Neural progenitor cell (in vitro differentiated cells): ENCODE measurements around the gene ACTL10. TPM values are rescaled to one million over a fixed set of nuclear protein-coding genes. Genes with fewer than 3 reads are reported as not detected.

Experiments
- DNase-seq: peaks from one replicate; pipeline ENCODE4 v3.0.0-alpha.2; 2016; ENCODE audit warnings: low spot score
- H2AFZ ChIP-seq: fragments of 200-600 bp; sonication (generic); replicated peaks from 2 replicates; pipeline ENCODE4 v1.6.1; 2016; ENCODE audit warnings: antibody characterized with exemption
- H3F3A ChIP-seq: fragments of 200-600 bp; sonication (generic); 2 replicates; pipeline ENCODE4 v1.6.1; 2016; ENCODE audit warnings: antibody characterized with exemption, low read depth
- H3K27ac ChIP-seq: fragments of 200-600 bp; sonication (generic); 2 replicates; pipeline ENCODE4 v1.5.1; 2016; ENCODE audit warnings: mild to moderate bottlenecking
- H3K27me3 ChIP-seq: fragments of 200-600 bp; sonication (generic); 2 replicates; pipeline ENCODE4 v1.6.1; 2016; ENCODE audit warnings: mild to moderate bottlenecking, moderate library complexity
- H3K36me3 ChIP-seq: fragments of 200-600 bp; sonication (generic); 2 replicates; pipeline ENCODE4 v1.5.1; 2016
- H3K4me1 ChIP-seq: fragments of 200-600 bp; sonication (generic); 2 replicates; pipeline ENCODE4 v1.6.1; 2016; ENCODE audit warnings: mixed run types
- H3K4me2 ChIP-seq: fragments of 200-600 bp; sonication (generic); 2 replicates; pipeline ENCODE4 v1.6.1; 2016
- H3K4me3 ChIP-seq: fragments of 200-600 bp; sonication (generic); 2 replicates; pipeline ENCODE4 v1.5.1; 2016
- H3K79me2 ChIP-seq: fragments of 200-600 bp; sonication (generic); 2 replicates; pipeline ENCODE4 v1.6.1; 2016; ENCODE audit warnings: low read depth
- H3K9ac ChIP-seq: fragments of 200-600 bp; sonication (generic); 2 replicates; pipeline ENCODE4 v1.6.1; 2016
- H3K9me3 ChIP-seq: fragments of 200-600 bp; sonication (generic); 2 replicates; pipeline ENCODE4 v1.5.1; 2016; ENCODE audit warnings: low read depth
- H4K20me1 ChIP-seq: fragments of 200-600 bp; sonication (generic); 2 replicates; pipeline ENCODE4 v1.6.1; 2016; ENCODE audit warnings: low read depth
- H3K27ac Mint-ChIP-seq: 3 replicates; pipeline ENCODE4 v1.8.0; 2021; ENCODE audit warnings: mixed read lengths
- H3K27me3 Mint-ChIP-seq: 2 replicates; pipeline ENCODE4 v1.8.0; 2022; ENCODE audit warnings: low read depth, mild to moderate bottlenecking, inconsistent platforms, moderate library complexity, mixed read lengths; ENCODE audit not compliant: insufficient read depth
- H3K36me3 Mint-ChIP-seq: 3 replicates; pipeline ENCODE4 v1.8.0; 2021; ENCODE audit warnings: mixed read lengths
- H3K4me1 Mint-ChIP-seq: 3 replicates; pipeline ENCODE4 v1.8.0; 2021; ENCODE audit warnings: mixed read lengths
- H3K4me3 Mint-ChIP-seq: 3 replicates; pipeline ENCODE4 v1.8.0; 2021; ENCODE audit warnings: mild to moderate bottlenecking, moderate library complexity, mixed read lengths
- H3K9me3 Mint-ChIP-seq: 3 replicates; pipeline ENCODE4 v1.8.0; 2020; ENCODE audit warnings: mixed read lengths
- CTCF ChIP-seq: fragments of 200-600 bp; sonication (generic); IDR thresholded peaks from 2 replicates; pipeline ENCODE4 v1.5.1; 2017; ENCODE audit warnings: antibody characterized with exemption, mild to moderate bottlenecking
- EZH2 ChIP-seq: fragments of 200-600 bp; sonication (generic); IDR thresholded peaks from 2 replicates; pipeline ENCODE4 v1.6.1; 2017; ENCODE audit warnings: antibody characterized with exemption, mild to moderate bottlenecking, moderate library complexity
- EZH2phosphoT487 ChIP-seq: fragments of 200-600 bp; sonication (generic); IDR thresholded peaks from 2 replicates; pipeline ENCODE4 v1.6.1; 2017; ENCODE audit warnings: antibody characterized with exemption
- total RNA-seq: library from RNA; depleted of rRNA; stranded (reverse); fragments of >200 nt; gene quantifications from 2 replicates; pipeline ENCODE4 v1.2.3, GENCODE V29; 2015; ENCODE audit warnings: low replicate concordance

ACTL10 gene
- total RNA-seq: 0.19 TPM in 1 of 2 replicates, not detected in the other

- no peaks in the 10 kb centered on the region for H3K36me3 ChIP-seq
- H3K27ac ChIP-seq: no peak within 1 kb of the TSS
- H2AFZ ChIP-seq: no peak within 1 kb of the TSS
- peaks cover 5% of the 10 kb centered on the region for H3K4me1 ChIP-seq
- H3K27me3 Mint-ChIP-seq: peaks cover 5% of the 10 kb centered on the region
- peak; percentile 89 for DNase-seq
- H3K36me3 Mint-ChIP-seq: peaks cover 19% of the 10 kb centered on the region
- peak within 1 kb of the TSS; percentile 64 for H3K4me2 ChIP-seq
- no peaks in the 10 kb centered on the region for H3K9me3 ChIP-seq
- no peaks in the 10 kb centered on the region for H3K9me3 Mint-ChIP-seq
- peaks cover 21% of the 10 kb centered on the region for H3F3A ChIP-seq
- H3K27me3 ChIP-seq: peaks cover 10% of the 10 kb centered on the region
- H3K9ac ChIP-seq: no peak within 1 kb of the TSS
- no peaks in the 10 kb centered on the region for H3K79me2 ChIP-seq
- TF ChIP-seq EZH2: no peak
- no peak for TF ChIP-seq EZH2phosphoT487
- TF ChIP-seq CTCF: no peak
- no peaks in the 10 kb centered on the region for H4K20me1 ChIP-seq
- H3K4me3 ChIP-seq: peak within 1 kb of the TSS; percentile 34
- peaks cover 27% of the 10 kb centered on the region for H3K4me1 Mint-ChIP-seq
- peak within 1 kb of the TSS; percentile 70 for H3K27ac Mint-ChIP-seq
- H3K4me3 Mint-ChIP-seq: peak within 1 kb of the TSS; percentile 83
These were observed at the start of gene ACTL10 for GRCh38 chr20:33666293-33667244. Gene ACTL10 (plus strand): TSS chr20:33666943. CDS start chr20:33667498, 555 bp downstream.

- no peak for DNase-seq
- H3K36me3 Mint-ChIP-seq: peaks cover 16% of the 10 kb centered on the region
- no peak overlapping the region for H3K27ac ChIP-seq
- H3F3A ChIP-seq: no peaks in the 10 kb centered on the region
- H3K4me2 ChIP-seq: no peak overlapping the region
- H4K20me1 ChIP-seq: no peaks in the 10 kb centered on the region
- H3K9me3 ChIP-seq: no peaks in the 10 kb centered on the region
- no peak overlapping the region for H3K9ac ChIP-seq
- no peaks in the 10 kb centered on the region for H3K4me1 ChIP-seq
- H3K36me3 ChIP-seq: no peaks in the 10 kb centered on the region
- no peak overlapping the region for H2AFZ ChIP-seq
- no peak overlapping the region for H3K27ac Mint-ChIP-seq
- H3K4me3 Mint-ChIP-seq: no peak overlapping the region
- TF ChIP-seq EZH2 (no peak), CTCF (no peak), EZH2phosphoT487 (no peak)
- no peaks in the 10 kb centered on the region for H3K27me3 ChIP-seq
- peaks cover 2% of the 10 kb centered on the region for H3K27me3 Mint-ChIP-seq
- H3K4me1 Mint-ChIP-seq: no peaks in the 10 kb centered on the region
- H3K79me2 ChIP-seq: no peaks in the 10 kb centered on the region
- H3K9me3 Mint-ChIP-seq: no peaks in the 10 kb centered on the region
- no peak overlapping the region for H3K4me3 ChIP-seq
These were observed 44.9 kb upstream of the ACTL10 start for GRCh38 chr20:33621717-33622400.

- no peaks in the 10 kb centered on the region for H4K20me1 ChIP-seq
- no peak for TF ChIP-seq EZH2
- H3K9me3 Mint-ChIP-seq: no peaks in the 10 kb centered on the region
- H3K36me3 Mint-ChIP-seq: peaks cover 16% of the 10 kb centered on the region
- H3K9me3 ChIP-seq: no peaks in the 10 kb centered on the region
- no peaks in the 10 kb centered on the region for H3K4me1 ChIP-seq
- H3K9ac ChIP-seq: no peak overlapping the region
- H3K4me3 ChIP-seq: no peak overlapping the region
- H2AFZ ChIP-seq: no peak overlapping the region
- no peaks in the 10 kb centered on the region for H3K79me2 ChIP-seq
- no peak for DNase-seq
- H3K27ac ChIP-seq: no peak overlapping the region
- no peak overlapping the region for H3K27ac Mint-ChIP-seq
- H3K27me3 ChIP-seq: no peaks in the 10 kb centered on the region
- no peaks in the 10 kb centered on the region for H3K36me3 ChIP-seq
- peaks cover 2% of the 10 kb centered on the region for H3K27me3 Mint-ChIP-seq
- no peaks in the 10 kb centered on the region for H3K4me1 Mint-ChIP-seq
- no peak overlapping the region for H3K4me3 Mint-ChIP-seq
- no peak overlapping the region for H3K4me2 ChIP-seq
- H3F3A ChIP-seq: no peaks in the 10 kb centered on the region
These were observed 43.9 kb upstream of the ACTL10 start for GRCh38 chr20:33622705-33623365.
